ENCODE results near the gene ASGR2. TPM values are rescaled to one million over a fixed set of nuclear protein-coding genes. Genes with fewer than 3 reads are reported as not detected.

The ASGR2 gene
- total RNA-seq = 1 to 10 TPM in 2 of 4 donors, under 1 TPM in 1, not detected in 1; 0.66 to 1.4 (median 1.3) TPM

GRCh38 chr17:7114241-7114874, at the start of gene ASGR2:
Gene ASGR2 (minus strand): TSS chr17:7114822. CDS start chr17:7114240, 582 bp downstream.
- no peak for TF ChIP-seq CTCF (IDR thresholded peaks at IDR 0.05; ENCODE audit: low read depth)

- TF ChIP-seq CTCF (IDR thresholded peaks at IDR 0.05; ENCODE audit: low read depth) = no peak
These were observed 41.8 kb upstream of the ASGR2 start for GRCh38 chr17:7156342-7156940.

GRCh38 chr17:7147772-7148171, 33.1 kb upstream of the ASGR2 start:
- no peak for TF ChIP-seq CTCF (IDR thresholded peaks at IDR 0.05; ENCODE audit: low read depth)

GRCh38 chr17:7146115-7146514, 31.5 kb upstream of the ASGR2 start:
- no peak for TF ChIP-seq CTCF (IDR thresholded peaks at IDR 0.05; ENCODE audit: low read depth)

GRCh38 chr17:7144213-7144612, 29.6 kb upstream of the ASGR2 start:
- TF ChIP-seq CTCF (IDR thresholded peaks at IDR 0.05; ENCODE audit: low read depth) = no peak

- no peak for TF ChIP-seq CTCF (IDR thresholded peaks at IDR 0.05; ENCODE audit: low read depth)
These were observed 27.2 kb upstream of the ASGR2 start for GRCh38 chr17:7141824-7142223.

GRCh38 chr17:7139400-7139799, 24.8 kb upstream of the ASGR2 start:
- no peak for TF ChIP-seq CTCF (IDR thresholded peaks at IDR 0.05; ENCODE audit: low read depth)
